CD8-positive, alpha-beta memory T cell (primary cell): Measurements from ENCODE around the gene FES. TPM values are rescaled to one million over a fixed set of nuclear protein-coding genes. Genes with fewer than 3 reads are reported as not detected.

Experiments used
- CTCF ChIA-PET: fragments of 350-600 bp; sonication (Branson Sonifier 250); formaldehyde crosslinking; loops from one replicate; lab custom pipeline; 2021; ENCODE audit warnings: antibody characterized with exemption; lab: Charles Lee
- POLR2A ChIA-PET: fragments of 350-600 bp; sonication (Branson Sonifier 250); formaldehyde crosslinking; loops from one replicate; lab custom pipeline; 2021; ENCODE audit warnings: antibody characterized with exemption; lab: Charles Lee
- DNase-seq, 5 donors: peaks; one replicate each; pipeline versions ENCODE4 v3.0.0 to v3.0.0-alpha.2; 2020 to 2022; ENCODE audit warnings: mixed read lengths in 1 of 5
- H3K27ac ChIP-seq: one replicate; pipeline ENCODE4 v1.7.0; 2013; ENCODE audit warnings: low read depth, mild to moderate bottlenecking, low read length, moderate library complexity
- H3K27me3 ChIP-seq: 2 replicates; pipeline ENCODE4 v1.7.0; 2013; ENCODE audit warnings: low read length, mild to moderate bottlenecking; ENCODE audit not compliant: insufficient read depth, poor library complexity, severe bottlenecking
- H3K36me3 ChIP-seq: 2 replicates; pipeline ENCODE4 v1.7.0; 2013; ENCODE audit warnings: mild to moderate bottlenecking, low read length, moderate library complexity; ENCODE audit not compliant: insufficient read depth
- H3K4me1 ChIP-seq: 2 replicates; pipeline ENCODE4 v1.7.0; 2013; ENCODE audit warnings: mild to moderate bottlenecking, low read length, moderate library complexity; ENCODE audit not compliant: insufficient read depth
- H3K4me3 ChIP-seq: 2 replicates; pipeline ENCODE4 v1.7.0; 2013; ENCODE audit warnings: mild to moderate bottlenecking, low read length
- H3K9me3 ChIP-seq: 2 replicates; pipeline ENCODE4 v1.7.0; 2013; ENCODE audit warnings: mild to moderate bottlenecking, low read length
- H3K27ac Mint-ChIP-seq, 8 donors: one replicate each; pipeline ENCODE4 v1.8.0; 2020 to 2021; ENCODE audit warnings: mixed read lengths in 8 of 8, mild to moderate bottlenecking in 6 of 8, inconsistent platforms in 3 of 8, moderate library complexity in 3 of 8
- H3K27me3 Mint-ChIP-seq, 2 donors: one replicate each; pipeline ENCODE4 v1.8.0; 2020 to 2021; ENCODE audit warnings: mixed read lengths in 2 of 2, mild to moderate bottlenecking in 1 of 2, moderate library complexity in 1 of 2
- H3K36me3 Mint-ChIP-seq, 3 donors: one replicate each; pipeline ENCODE4 v1.8.0; 2020 to 2021; ENCODE audit warnings: mixed read lengths in 3 of 3, inconsistent platforms in 1 of 3, mild to moderate bottlenecking in 1 of 3
- H3K4me1 Mint-ChIP-seq, 3 donors: one replicate each; pipeline ENCODE4 v1.8.0; 2020 to 2021; ENCODE audit warnings: mixed read lengths in 3 of 3, inconsistent platforms in 1 of 3, mild to moderate bottlenecking in 1 of 3
- H3K4me3 Mint-ChIP-seq, 7 donors: one replicate each; pipeline ENCODE4 v1.8.0; 2020 to 2021; ENCODE audit warnings: mixed read lengths in 7 of 7, mild to moderate bottlenecking in 6 of 7, moderate library complexity in 4 of 7, inconsistent platforms in 2 of 7
- H3K9me3 Mint-ChIP-seq, 5 donors: one replicate each; pipeline ENCODE4 v1.8.0; 2020 to 2022; ENCODE audit warnings: mixed read lengths in 5 of 5, mild to moderate bottlenecking in 3 of 5, moderate library complexity in 2 of 5, inconsistent platforms in 1 of 5
- polyA plus RNA-seq: library from polyadenylated mRNA; unstranded; fragments of 300-500 nt; fragmentation: Illumina TruSeq; gene quantifications from one replicate; pipeline ENCODE4 v1.2.3, GENCODE V29; 2021
- total RNA-seq, 2 experiments: library from RNA; stranded (reverse); gene quantifications; one replicate each; pipeline ENCODE4 v1.2.3, GENCODE V29; 2021

FES gene
- total and polyA plus RNA-seq, 3 experiments from 2014 or later = 0.28 to 2.6 (median 2.5) TPM

GRCh38 chr15:90910441-90911301 lies 26.4 kb downstream of the FES start:
- H3K36me3 Mint-ChIP-seq = peaks cover 5 to 97% (median 12%) of the 10 kb centered on the region in 3 donors

DNA sequence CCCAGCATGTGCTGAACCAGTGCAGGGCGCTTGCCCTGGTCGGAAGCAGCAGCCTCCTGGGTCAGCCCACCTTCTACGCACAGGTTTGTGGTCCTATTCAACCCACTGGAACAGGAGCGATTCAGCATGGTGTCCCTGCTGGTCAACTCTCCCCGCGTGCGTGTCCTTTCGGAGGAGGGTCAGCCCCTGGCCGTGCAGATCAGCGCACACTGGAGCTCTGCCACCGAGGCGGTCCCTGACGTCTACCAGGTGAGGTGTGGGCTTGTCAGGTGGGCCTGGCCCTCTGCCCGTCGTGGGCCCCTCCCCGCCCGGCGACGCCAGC lies 27.0 kb downstream of the FES start:
- Histone ChIP-seq H3K9me3 (no peaks in the 10 kb centered on the region), H3K4me3 (no peak overlapping the region), H3K27me3 (no peaks in the 10 kb centered on the region), H3K4me1 (no peaks in the 10 kb centered on the region), H3K36me3 (peaks cover 74% of the 10 kb centered on the region), H3K27ac (no peak overlapping the region)
- no peak overlapping the region for H3K27ac Mint-ChIP-seq
- H3K4me1 Mint-ChIP-seq = no peaks in the 10 kb centered on the region
- no peak for DNase-seq
- H3K27me3 Mint-ChIP-seq = no peaks in the 10 kb centered on the region
- ChIA-PET CTCF (interaction anchor here (1.1 to 1.4 kb wide), 2 partner anchors 10 to 25 kb away, joined by 4 to 5 read pairs; no protein-coding TSS in a partner anchor), POLR2A (no interaction called here)
- H3K36me3 Mint-ChIP-seq = peaks cover 0 to 97% (median 12%) of the 10 kb centered on the region in 3 donors
- H3K4me3 Mint-ChIP-seq = no peak overlapping the region
- H3K9me3 Mint-ChIP-seq = no peaks in the 10 kb centered on the region

More at GRCh38 chr15:90910441-90911301, 26.4 kb downstream of the FES start:
- Mint-ChIP-seq H3K9me3 (no peaks in the 10 kb centered on the region), H3K4me1 (peaks cover 0 to 5% (median 0%) of the 10 kb centered on the region in 3 donors), H3K27me3 (no peaks in the 10 kb centered on the region), H3K4me3 (no peak overlapping the region), H3K27ac (peak overlapping the region in 1 of 8 donors; percentile 27)
- POLR2A ChIA-PET = no interaction called here
- Histone ChIP-seq H3K27ac (no peak overlapping the region), H3K27me3 (no peaks in the 10 kb centered on the region), H3K9me3 (no peaks in the 10 kb centered on the region), H3K4me3 (no peak overlapping the region), H3K4me1 (no peaks in the 10 kb centered on the region), H3K36me3 (peaks cover 77% of the 10 kb centered on the region)
- no peak for DNase-seq
- CTCF ChIA-PET = interaction anchor here (1.1 to 14.4 kb wide), 3 partner anchors 9 to 24 kb away, joined by 4 to 251 read pairs (median 5); partner anchors contain the start of genes HDDC3 and UNC45A

DNA sequence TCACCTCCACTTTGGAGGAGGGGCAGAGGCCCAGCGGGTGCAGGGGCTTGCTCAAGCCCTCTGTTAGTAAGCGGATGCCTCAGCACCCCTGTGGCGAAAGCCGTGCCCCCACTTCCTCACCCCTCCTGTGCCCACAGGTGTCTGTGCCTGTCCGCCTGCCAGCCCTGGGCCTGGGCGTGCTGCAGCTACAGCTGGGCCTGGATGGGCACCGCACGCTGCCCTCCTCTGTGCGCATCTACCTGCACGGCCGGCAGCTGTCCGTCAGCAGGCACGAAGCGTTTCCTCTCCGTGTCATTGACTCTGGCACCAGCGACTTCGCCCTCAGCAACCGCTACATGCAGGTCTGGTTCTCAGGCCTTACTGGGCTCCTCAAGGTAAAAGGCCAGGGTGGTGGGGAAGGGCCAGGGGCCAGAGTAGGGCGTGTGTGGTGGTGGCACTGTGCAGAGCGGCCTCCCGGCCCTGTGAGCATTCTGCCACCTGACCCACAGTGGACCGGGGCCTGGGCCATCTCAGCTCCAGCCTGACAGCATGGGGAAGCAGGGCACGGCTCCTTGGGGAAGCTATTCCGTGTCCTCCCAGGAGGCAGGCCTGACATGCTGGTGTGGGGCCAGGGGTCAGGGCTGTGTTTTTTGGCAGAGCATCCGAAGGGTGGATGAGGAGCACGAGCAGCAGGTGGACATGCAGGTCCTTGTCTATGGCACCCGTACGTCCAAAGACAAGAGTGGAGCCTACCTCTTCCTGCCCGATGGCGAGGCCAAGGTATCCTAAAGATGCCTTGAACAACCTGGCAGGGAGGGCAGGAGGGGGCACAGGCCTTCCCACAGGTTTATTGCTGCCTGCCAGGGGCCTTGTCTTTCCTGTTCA lies 27.8 kb downstream of the FES start:
- no peak overlapping the region for H3K27ac ChIP-seq
- no peak overlapping the region for H3K27ac Mint-ChIP-seq
- POLR2A ChIA-PET = no interaction called here
- H3K27me3 Mint-ChIP-seq = peaks cover 0 to 1% of the 10 kb centered on the region in 2 donors
- H3K4me3 Mint-ChIP-seq = no peak overlapping the region
- CTCF ChIA-PET = interaction anchor here (1.1 to 1.4 kb wide), 2 partner anchors 10 to 26 kb away, joined by 4 to 5 read pairs; no protein-coding TSS in a partner anchor
- no peak for DNase-seq
- H3K4me1 Mint-ChIP-seq = no peaks in the 10 kb centered on the region
- no peaks in the 10 kb centered on the region for H3K4me1 ChIP-seq
- H3K9me3 Mint-ChIP-seq = no peaks in the 10 kb centered on the region
- peaks cover 74% of the 10 kb centered on the region for H3K36me3 ChIP-seq
- H3K9me3 ChIP-seq = no peaks in the 10 kb centered on the region
- peaks cover under 1 to 97% (median 17%) of the 10 kb centered on the region in 3 donors for H3K36me3 Mint-ChIP-seq
- no peaks in the 10 kb centered on the region for H3K27me3 ChIP-seq
- no peak overlapping the region for H3K4me3 ChIP-seq

- Histone ChIP-seq H3K36me3 (peaks cover 72% of the 10 kb centered on the region), H3K4me3 (no peak overlapping the region), H3K4me1 (no peaks in the 10 kb centered on the region), H3K9me3 (no peaks in the 10 kb centered on the region), H3K27me3 (no peaks in the 10 kb centered on the region), H3K27ac (no peak overlapping the region)
- Mint-ChIP-seq H3K27ac (no peak overlapping the region), H3K36me3 (peaks cover 4 to 97% (median 18%) of the 10 kb centered on the region in 3 donors), H3K27me3 (peaks cover 0 to 4% of the 10 kb centered on the region in 2 donors), H3K4me1 (no peaks in the 10 kb centered on the region), H3K9me3 (no peaks in the 10 kb centered on the region), H3K4me3 (no peak overlapping the region)
- POLR2A ChIA-PET = no interaction called here
- CTCF ChIA-PET = interaction anchor here (2.5 kb wide), 1 partner anchor 11 kb away, joined by 13 read pairs; the partner anchor contains the start of gene MAN2A2
- no peak for DNase-seq
These were observed 28.4 kb downstream of the FES start for GRCh38 chr15:90912770-90913075.

DNA sequence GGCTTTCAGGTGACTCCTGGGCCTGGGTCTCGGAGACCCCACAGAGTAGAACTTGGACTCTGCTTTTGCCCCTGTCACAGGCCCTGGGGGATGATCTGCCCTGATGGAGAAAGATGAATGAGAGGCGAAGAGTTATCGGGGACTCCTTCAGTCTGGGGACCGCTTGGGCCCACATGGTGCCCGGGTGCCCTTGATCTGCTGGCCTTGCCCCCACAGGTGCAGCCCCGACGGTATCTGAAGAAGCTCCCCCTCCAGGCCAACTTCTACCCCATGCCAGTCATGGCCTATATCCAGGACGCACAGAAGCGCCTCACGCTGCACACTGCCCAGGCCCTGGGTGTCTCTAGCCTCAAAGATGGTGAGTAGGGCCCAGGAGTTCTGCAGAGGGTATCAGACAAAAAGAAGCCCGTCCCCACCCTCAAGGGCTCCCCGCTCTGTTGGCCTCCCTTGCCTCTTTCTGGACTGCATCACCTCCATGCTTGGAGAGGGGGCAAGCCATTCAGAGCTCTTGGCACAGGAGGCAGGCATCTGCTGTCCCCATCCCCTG lies 29.2 kb downstream of the FES start:
- CTCF ChIA-PET = interaction anchor here (1.1 to 2.5 kb wide), 4 partner anchors 8 to 19 kb away, joined by 3 to 13 read pairs (median 8); partner anchors contain the start of genes HDDC3 and MAN2A2
- H3K36me3 Mint-ChIP-seq = peaks cover 4 to 98% (median 17%) of the 10 kb centered on the region in 3 donors
- DNase-seq = no peak
- no peaks in the 10 kb centered on the region for H3K4me1 ChIP-seq
- no peaks in the 10 kb centered on the region for H3K4me1 Mint-ChIP-seq
- no peak overlapping the region for H3K27ac ChIP-seq
- H3K4me3 ChIP-seq = no peak overlapping the region
- POLR2A ChIA-PET = interaction anchor here (2.0 kb wide), 1 partner anchor 18 kb away, joined by 4 read pairs; no protein-coding TSS in a partner anchor
- H3K27me3 Mint-ChIP-seq = peaks cover 0 to 4% of the 10 kb centered on the region in 2 donors
- no peaks in the 10 kb centered on the region for H3K9me3 ChIP-seq
- H3K4me3 Mint-ChIP-seq = no peak overlapping the region
- peaks cover 74% of the 10 kb centered on the region for H3K36me3 ChIP-seq
- H3K27ac Mint-ChIP-seq = no peak overlapping the region
- H3K27me3 ChIP-seq = no peaks in the 10 kb centered on the region
- H3K9me3 Mint-ChIP-seq = no peaks in the 10 kb centered on the region

- Mint-ChIP-seq H3K9me3 (no peaks in the 10 kb centered on the region), H3K36me3 (peaks cover 4 to 98% (median 18%) of the 10 kb centered on the region in 3 donors), H3K4me1 (no peaks in the 10 kb centered on the region), H3K27ac (no peak overlapping the region), H3K27me3 (peaks cover 0 to 4% of the 10 kb centered on the region in 2 donors), H3K4me3 (no peak overlapping the region)
- Histone ChIP-seq H3K4me3 (no peak overlapping the region), H3K9me3 (no peaks in the 10 kb centered on the region), H3K36me3 (peaks cover 80% of the 10 kb centered on the region), H3K4me1 (no peaks in the 10 kb centered on the region), H3K27me3 (no peaks in the 10 kb centered on the region), H3K27ac (no peak overlapping the region)
- no peak for DNase-seq
- CTCF ChIA-PET = interaction anchor here (1.1 to 2.5 kb wide), 4 partner anchors 9 to 18 kb away, joined by 3 to 13 read pairs (median 8); partner anchors contain the start of genes HDDC3 and MAN2A2
- POLR2A ChIA-PET = interaction anchor here (1.3 to 2.0 kb wide), 2 partner anchors 16 to 17 kb away, joined by 4 read pairs; no protein-coding TSS in a partner anchor
These were observed 30.2 kb downstream of the FES start for GRCh38 chr15:90914305-90915080.
